HEK293 (cell line): ENCODE results near the gene ARIH2.

Experiments used
- CTCF ChIA-PET: fragments of 350-600 bp; formaldehyde crosslinking; extraction: SDS; loops from one replicate; lab custom pipeline; 2021; ENCODE audit warnings: antibody characterized with exemption; lab: Yijun Ruan, JAX
- POLR2A ChIA-PET: fragments of 300-600 bp; formaldehyde crosslinking; extraction: SDS; loops from one replicate; lab custom pipeline; 2020; ENCODE audit warnings: antibody characterized with exemption, inconsistent platforms; lab: Yijun Ruan, JAX
- H3K27ac ChIP-seq: fragments of 200-500 bp; sonication (Bioruptor generic); 2 replicates; pipeline ENCODE4 v1.5.1; 2014; ENCODE audit warnings: low read depth, low read length, control low read depth, inconsistent platforms; ENCODE audit errors: extremely low read depth
- H3K36me3 ChIP-seq, 2 experiments: fragments of 200-500 bp in 1 of 2; sonication (Bioruptor generic) in 1 of 2; 1 replicate in 1 of 2; 2 replicates in 1 of 2; pipeline ENCODE4 v1.5.1; 2014 to 2017; ENCODE audit warnings: inconsistent platforms in 2 of 2, low read length in 2 of 2; ENCODE audit not compliant: control insufficient read depth in 2 of 2, insufficient read depth in 1 of 2
- H3K4me1 ChIP-seq: fragments of 200-500 bp; sonication (Bioruptor generic); 2 replicates; pipeline ENCODE4 v1.5.1; 2014; ENCODE audit warnings: mild to moderate bottlenecking, low read length, inconsistent platforms; ENCODE audit not compliant: control insufficient read depth, insufficient read depth
- H3K4me3 ChIP-seq: 2 replicates; pipeline ENCODE4 v1.5.1; 2011; ENCODE audit warnings: low read depth, mild to moderate bottlenecking, control low read depth, low read length, moderate library complexity
- H3K9me3 ChIP-seq: fragments of 200-500 bp; sonication (Bioruptor generic); 2 replicates; pipeline ENCODE4 v1.5.1; 2014; ENCODE audit warnings: low read depth, low read length, inconsistent platforms; ENCODE audit not compliant: control insufficient read depth, insufficient read depth
- BCL11A ChIP-seq: fragments of 450-650 bp; formaldehyde crosslinking; IDR thresholded peaks from 2 replicates; pipeline ENCODE4 v1.5.1; 2016; ENCODE audit warnings: low read depth, missing biosample characterization, missing genetic modification characterization
- BCL11B ChIP-seq: fragments of 450-650 bp; formaldehyde crosslinking; IDR thresholded peaks from 2 replicates; pipeline ENCODE4 v1.5.1; 2016; ENCODE audit warnings: low read depth, missing biosample characterization, missing genetic modification characterization
- EGR2 ChIP-seq: fragments of 450-650 bp; formaldehyde crosslinking; IDR thresholded peaks from 2 replicates; pipeline ENCODE4 v1.5.1; 2016; ENCODE audit warnings: low read depth, missing biosample characterization, missing genetic modification characterization
- GLIS1 ChIP-seq: fragments of 450-650 bp; formaldehyde crosslinking; IDR thresholded peaks from 2 replicates; pipeline ENCODE4 v1.5.1; 2016; ENCODE audit warnings: missing biosample characterization, missing genetic modification characterization
- KLF1 ChIP-seq: fragments of 450-650 bp; formaldehyde crosslinking; IDR thresholded peaks from 2 replicates; pipeline ENCODE4 v1.5.1; 2016; ENCODE audit warnings: missing biosample characterization, missing genetic modification characterization
- KLF9 ChIP-seq: fragments of 450-650 bp; formaldehyde crosslinking; IDR thresholded peaks from 2 replicates; pipeline ENCODE4 v1.5.1; 2016; ENCODE audit warnings: missing biosample characterization, missing genetic modification characterization, low read depth
- PRDM10 ChIP-seq: fragments of 450-650 bp; formaldehyde crosslinking; IDR thresholded peaks from 2 replicates; pipeline ENCODE4 v1.5.1; 2016; ENCODE audit warnings: missing biosample characterization, missing genetic modification characterization
- SP2 ChIP-seq: fragments of 450-650 bp; formaldehyde crosslinking; IDR thresholded peaks from 2 replicates; pipeline ENCODE4 v1.5.1; 2016; ENCODE audit warnings: missing biosample characterization, missing genetic modification characterization
- SP7 ChIP-seq: fragments of 450-650 bp; formaldehyde crosslinking; IDR thresholded peaks from 2 replicates; pipeline ENCODE4 v1.5.1; 2016; ENCODE audit warnings: missing biosample characterization, missing genetic modification characterization
- ZBTB17 ChIP-seq: fragments of 450-650 bp; formaldehyde crosslinking; IDR thresholded peaks from 2 replicates; pipeline ENCODE4 v1.5.1; 2016; ENCODE audit warnings: missing biosample characterization, missing genetic modification characterization
- ZBTB20 ChIP-seq: fragments of 450-650 bp; formaldehyde crosslinking; IDR thresholded peaks from 2 replicates; pipeline ENCODE4 v1.5.1; 2016; ENCODE audit warnings: missing biosample characterization, missing genetic modification characterization
- ZBTB26 ChIP-seq: fragments of 450-650 bp; formaldehyde crosslinking; optimal IDR thresholded peaks from 2 replicates; pipeline ENCODE3; 2016; ENCODE audit warnings: missing biosample characterization, mild to moderate bottlenecking, missing genetic modification characterization
- ZEB2 ChIP-seq: fragments of 450-650 bp; formaldehyde crosslinking; IDR thresholded peaks from 2 replicates; pipeline ENCODE4 v1.5.1; 2016; ENCODE audit warnings: missing biosample characterization, missing genetic modification characterization
- ZFHX2 ChIP-seq: fragments of 450-650 bp; formaldehyde crosslinking; conservative IDR thresholded peaks from 2 replicates; pipeline ENCODE4 v1.5.1; 2016; ENCODE audit warnings: missing biosample characterization, missing genetic modification characterization
- ZNF416 ChIP-seq: fragments of 450-650 bp; formaldehyde crosslinking; IDR thresholded peaks from 2 replicates; pipeline ENCODE4 v1.5.1; 2016; ENCODE audit warnings: missing biosample characterization, missing genetic modification characterization
- ZNF426 ChIP-seq: fragments of 450-650 bp; formaldehyde crosslinking; IDR thresholded peaks from 2 replicates; pipeline ENCODE4 v1.5.1; 2017; ENCODE audit warnings: missing biosample characterization, missing genetic modification characterization, mild to moderate bottlenecking, inconsistent platforms, moderate library complexity
- ZNF701 ChIP-seq: fragments of 450-650 bp; formaldehyde crosslinking; IDR thresholded peaks from 2 replicates; pipeline ENCODE4 v1.5.1; 2016; ENCODE audit warnings: missing biosample characterization, missing genetic modification characterization
- TF ChIP-seq, protein P1 (sequence below): fragments of 450-650 bp; formaldehyde crosslinking; IDR thresholded peaks from 2 replicates; pipeline ENCODE4 v1.5.1; 2016; ENCODE audit warnings: missing biosample characterization, missing genetic modification characterization, borderline replicate concordance
- TF ChIP-seq, protein P2 (sequence below): fragments of 450-650 bp; formaldehyde crosslinking; IDR thresholded peaks from 2 replicates; pipeline ENCODE4 v1.5.1; 2016; ENCODE audit warnings: missing biosample characterization, missing genetic modification characterization

Gene ARIH2

DNA sequence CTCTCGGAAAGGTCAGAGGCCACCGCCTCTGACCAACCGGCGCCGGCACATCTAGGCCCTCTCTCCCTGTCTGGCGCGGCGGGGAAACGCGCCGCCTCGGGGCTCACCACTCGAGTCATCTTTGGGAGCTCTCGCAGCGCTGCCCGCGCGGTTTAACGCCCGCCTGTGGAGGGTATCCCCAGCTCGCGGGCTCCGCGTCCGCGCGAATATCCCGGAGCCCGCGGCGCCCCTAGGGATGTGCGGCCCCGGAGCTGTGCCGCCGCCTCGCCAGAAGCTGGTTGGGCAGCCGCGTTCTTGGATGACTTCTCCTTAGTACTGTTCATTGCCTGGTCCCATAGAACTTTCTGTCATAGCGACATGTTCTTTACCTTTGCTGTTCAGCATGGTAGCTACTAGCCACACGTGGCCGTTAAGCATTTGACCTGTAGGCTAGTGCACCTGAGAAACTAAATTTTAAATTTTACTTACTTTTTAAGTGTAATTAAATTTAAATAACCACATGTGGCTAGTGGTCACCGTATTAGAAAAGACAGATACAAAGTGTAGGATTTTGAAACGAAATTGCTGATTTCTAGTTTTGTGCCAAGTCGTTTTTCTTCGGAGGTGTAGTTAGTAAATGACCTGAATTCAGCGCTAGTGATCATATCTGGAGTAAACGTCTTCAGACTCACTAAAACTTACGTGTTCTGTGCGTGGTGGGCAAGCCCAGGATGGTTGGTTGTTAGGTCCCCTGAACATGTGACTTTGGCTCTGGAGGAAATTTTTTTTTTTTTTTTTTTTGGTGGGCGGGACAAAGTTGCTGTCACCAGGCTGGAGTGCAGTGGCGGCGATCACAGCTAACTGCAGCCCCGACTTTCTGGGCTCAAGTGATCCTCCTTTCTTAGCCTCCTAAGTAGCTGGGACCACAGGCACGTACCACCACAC, 835 bp downstream of the ARIH2 start (continued):
- peak; percentile 86 for TF ChIP-seq ZBTB26 (tag by site-specific recombination)
- TF ChIP-seq ZNF416 (tag by site-specific recombination): no peak
- peak; percentile 41; the same call in 1 of the 2 replicates for TF ChIP-seq ZBTB17 (tag by site-specific recombination)

- Histone ChIP-seq H3K4me3 (no peak overlapping the region), H3K9me3 (no peaks in the 10 kb centered on the region), H3K27ac (no peak overlapping the region), H3K36me3 (peaks cover 32 to 79% of the 10 kb centered on the region in 2 experiments; a peak in 2 of 3 replicates), H3K4me1 (peaks cover 11% of the 10 kb centered on the region)
- CTCF ChIA-PET: interaction anchor here (0.6 kb wide), 1 partner anchor 14 kb away, joined by 4 read pairs; no protein-coding TSS in a partner anchor
- POLR2A ChIA-PET: interaction anchor here (1.4 kb wide), 1 partner anchor 8 kb away, joined by 4 read pairs; the partner anchor contains the start of gene ARIH2
- peak; percentile 66 for TF ChIP-seq BCL11A (tag by site-specific recombination)
- TF ChIP-seq, protein P1, sequence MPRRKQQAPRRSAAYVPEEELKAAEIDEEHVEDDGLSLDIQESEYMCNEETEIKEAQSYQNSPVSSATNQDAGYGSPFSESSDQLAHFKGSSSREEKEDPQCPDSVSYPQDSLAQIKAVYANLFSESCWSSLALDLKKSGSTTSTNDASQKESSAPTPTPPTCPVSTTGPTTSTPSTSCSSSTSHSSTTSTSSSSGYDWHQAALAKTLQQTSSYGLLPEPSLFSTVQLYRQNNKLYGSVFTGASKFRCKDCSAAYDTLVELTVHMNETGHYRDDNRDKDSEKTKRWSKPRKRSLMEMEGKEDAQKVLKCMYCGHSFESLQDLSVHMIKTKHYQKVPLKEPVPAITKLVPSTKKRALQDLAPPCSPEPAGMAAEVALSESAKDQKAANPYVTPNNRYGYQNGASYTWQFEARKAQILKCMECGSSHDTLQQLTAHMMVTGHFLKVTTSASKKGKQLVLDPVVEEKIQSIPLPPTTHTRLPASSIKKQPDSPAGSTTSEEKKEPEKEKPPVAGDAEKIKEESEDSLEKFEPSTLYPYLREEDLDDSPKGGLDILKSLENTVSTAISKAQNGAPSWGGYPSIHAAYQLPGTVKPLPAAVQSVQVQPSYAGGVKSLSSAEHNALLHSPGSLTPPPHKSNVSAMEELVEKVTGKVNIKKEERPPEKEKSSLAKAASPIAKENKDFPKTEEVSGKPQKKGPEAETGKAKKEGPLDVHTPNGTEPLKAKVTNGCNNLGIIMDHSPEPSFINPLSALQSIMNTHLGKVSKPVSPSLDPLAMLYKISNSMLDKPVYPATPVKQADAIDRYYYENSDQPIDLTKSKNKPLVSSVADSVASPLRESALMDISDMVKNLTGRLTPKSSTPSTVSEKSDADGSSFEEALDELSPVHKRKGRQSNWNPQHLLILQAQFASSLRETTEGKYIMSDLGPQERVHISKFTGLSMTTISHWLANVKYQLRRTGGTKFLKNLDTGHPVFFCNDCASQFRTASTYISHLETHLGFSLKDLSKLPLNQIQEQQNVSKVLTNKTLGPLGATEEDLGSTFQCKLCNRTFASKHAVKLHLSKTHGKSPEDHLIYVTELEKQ (tag by site-specific recombination): no peak
- TF ChIP-seq ZBTB20 (tag by site-specific recombination): 0 out of 2 replicates have a peak, but pooled peaks have one; percentile 19
- TF ChIP-seq BCL11B (tag by site-specific recombination): peak; percentile 46; the same call in 1 of the 2 replicates
- TF ChIP-seq ZFHX2 (tag by site-specific recombination): peak; percentile 89
- TF ChIP-seq SP2: no peak
- TF ChIP-seq ZEB2: 0 out of 2 replicates have a peak, but pooled peaks have one; percentile 24
- TF ChIP-seq KLF1 (tag by site-specific recombination): peak; percentile 22; the same call in 1 of the 2 replicates
- peak; percentile 72 for TF ChIP-seq GLIS1 (tag by site-specific recombination)
- peak; percentile 77 for TF ChIP-seq EGR2 (tag by site-specific recombination)
- peak; percentile 25; the same call in 1 of the 2 replicates for TF ChIP-seq SP7 (tag by site-specific recombination)
- 0 out of 2 replicates have a peak, but pooled peaks have one; percentile 13 for TF ChIP-seq KLF9 (tag by site-specific recombination)
- TF ChIP-seq, protein P2, sequence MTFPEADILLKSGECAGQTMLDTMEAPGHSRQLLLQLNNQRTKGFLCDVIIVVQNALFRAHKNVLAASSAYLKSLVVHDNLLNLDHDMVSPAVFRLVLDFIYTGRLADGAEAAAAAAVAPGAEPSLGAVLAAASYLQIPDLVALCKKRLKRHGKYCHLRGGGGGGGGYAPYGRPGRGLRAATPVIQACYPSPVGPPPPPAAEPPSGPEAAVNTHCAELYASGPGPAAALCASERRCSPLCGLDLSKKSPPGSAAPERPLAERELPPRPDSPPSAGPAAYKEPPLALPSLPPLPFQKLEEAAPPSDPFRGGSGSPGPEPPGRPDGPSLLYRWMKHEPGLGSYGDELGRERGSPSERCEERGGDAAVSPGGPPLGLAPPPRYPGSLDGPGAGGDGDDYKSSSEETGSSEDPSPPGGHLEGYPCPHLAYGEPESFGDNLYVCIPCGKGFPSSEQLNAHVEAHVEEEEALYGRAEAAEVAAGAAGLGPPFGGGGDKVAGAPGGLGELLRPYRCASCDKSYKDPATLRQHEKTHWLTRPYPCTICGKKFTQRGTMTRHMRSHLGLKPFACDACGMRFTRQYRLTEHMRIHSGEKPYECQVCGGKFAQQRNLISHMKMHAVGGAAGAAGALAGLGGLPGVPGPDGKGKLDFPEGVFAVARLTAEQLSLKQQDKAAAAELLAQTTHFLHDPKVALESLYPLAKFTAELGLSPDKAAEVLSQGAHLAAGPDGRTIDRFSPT (tag by site-specific recombination): 0 out of 2 replicates have a peak, but pooled peaks have one; percentile 18
- no peak for TF ChIP-seq ZNF701 (tag by site-specific recombination)
- no peak for TF ChIP-seq ZNF426 (tag by site-specific recombination)
- peak; percentile 59 for TF ChIP-seq PRDM10 (tag by site-specific recombination)
Observed at GRCh38 chr3:48926425-48927392, 8.1 kb downstream of the ARIH2 start.
